GM12864 (cell line): ENCODE data around the gene SLC45A1.

Experiments
- DNase-seq: peaks from one replicate; pipeline ENCODE4 v3.0.0-alpha.2; 2011; ENCODE audit warnings: low read depth
- H3K4me3 ChIP-seq: 2 replicates; pipeline ENCODE4 v1.5.1; 2011; ENCODE audit warnings: mild to moderate bottlenecking, low read depth, low read length, control low read depth
- TF ChIP-seq, protein P1 (sequence below): IDR thresholded peaks from 2 replicates; pipeline ENCODE4 v1.5.1; 2011; ENCODE audit warnings: low read depth, mild to moderate bottlenecking, moderate library complexity, low read length, control low read depth, inconsistent platforms; ENCODE audit errors: missing control alignments

SLC45A1 gene

DNA sequence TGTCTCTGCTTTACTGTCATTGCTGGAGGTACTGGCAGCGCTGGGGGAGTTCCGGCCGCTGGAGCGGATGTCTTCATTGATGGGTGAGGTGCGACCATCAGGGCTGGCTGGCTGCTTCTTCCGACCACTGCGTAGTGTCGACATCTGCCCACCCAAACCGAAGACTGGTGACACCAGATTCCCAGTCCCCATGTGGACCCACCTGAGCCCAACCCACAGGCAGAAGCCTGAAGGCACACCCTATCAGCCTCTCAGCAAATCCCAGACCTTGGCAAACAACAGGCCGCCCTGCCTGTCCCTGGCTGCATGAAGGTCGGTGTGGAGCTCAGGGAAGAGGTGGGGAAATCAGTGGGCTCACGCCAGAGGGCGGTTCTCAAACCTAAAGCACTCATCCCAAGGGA is 44.8 kb downstream of the SLC45A1 start:
- TF ChIP-seq, protein P1, sequence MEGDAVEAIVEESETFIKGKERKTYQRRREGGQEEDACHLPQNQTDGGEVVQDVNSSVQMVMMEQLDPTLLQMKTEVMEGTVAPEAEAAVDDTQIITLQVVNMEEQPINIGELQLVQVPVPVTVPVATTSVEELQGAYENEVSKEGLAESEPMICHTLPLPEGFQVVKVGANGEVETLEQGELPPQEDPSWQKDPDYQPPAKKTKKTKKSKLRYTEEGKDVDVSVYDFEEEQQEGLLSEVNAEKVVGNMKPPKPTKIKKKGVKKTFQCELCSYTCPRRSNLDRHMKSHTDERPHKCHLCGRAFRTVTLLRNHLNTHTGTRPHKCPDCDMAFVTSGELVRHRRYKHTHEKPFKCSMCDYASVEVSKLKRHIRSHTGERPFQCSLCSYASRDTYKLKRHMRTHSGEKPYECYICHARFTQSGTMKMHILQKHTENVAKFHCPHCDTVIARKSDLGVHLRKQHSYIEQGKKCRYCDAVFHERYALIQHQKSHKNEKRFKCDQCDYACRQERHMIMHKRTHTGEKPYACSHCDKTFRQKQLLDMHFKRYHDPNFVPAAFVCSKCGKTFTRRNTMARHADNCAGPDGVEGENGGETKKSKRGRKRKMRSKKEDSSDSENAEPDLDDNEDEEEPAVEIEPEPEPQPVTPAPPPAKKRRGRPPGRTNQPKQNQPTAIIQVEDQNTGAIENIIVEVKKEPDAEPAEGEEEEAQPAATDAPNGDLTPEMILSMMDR, result no peak
- H3K4me3 ChIP-seq, result no peak overlapping the region
- no peak for DNase-seq

DNA sequence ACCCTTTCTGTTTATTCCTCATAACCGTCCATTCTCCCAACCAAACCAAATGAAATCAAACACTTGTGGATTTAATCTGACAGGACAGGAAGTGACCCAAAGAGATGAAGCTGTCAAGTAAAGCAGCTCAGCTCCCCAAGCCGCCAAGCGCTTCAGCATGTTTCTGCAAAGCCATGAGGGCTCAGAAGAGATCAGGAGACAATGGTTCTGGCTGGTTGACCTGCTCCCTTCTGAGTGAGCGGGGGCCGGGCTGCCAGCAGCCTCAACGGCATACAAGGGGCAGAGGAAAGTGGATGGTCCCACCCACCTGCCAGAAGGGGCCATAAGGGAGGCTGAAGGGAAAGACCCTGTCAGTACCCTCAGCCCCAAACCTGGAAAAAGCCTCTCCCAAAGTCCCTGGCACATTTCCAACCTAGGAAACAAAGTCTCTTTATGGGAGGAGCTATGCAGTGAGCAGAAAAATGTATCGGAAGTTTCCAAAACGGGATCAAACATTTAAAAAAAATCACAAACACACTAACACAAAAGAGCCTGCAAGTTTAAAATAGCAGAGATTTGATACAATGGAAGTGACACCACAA is 45.4 kb downstream of the SLC45A1 start:
- TF ChIP-seq, protein P1, result no peak
- DNase-seq, result no peak
- no peak overlapping the region for H3K4me3 ChIP-seq

DNA sequence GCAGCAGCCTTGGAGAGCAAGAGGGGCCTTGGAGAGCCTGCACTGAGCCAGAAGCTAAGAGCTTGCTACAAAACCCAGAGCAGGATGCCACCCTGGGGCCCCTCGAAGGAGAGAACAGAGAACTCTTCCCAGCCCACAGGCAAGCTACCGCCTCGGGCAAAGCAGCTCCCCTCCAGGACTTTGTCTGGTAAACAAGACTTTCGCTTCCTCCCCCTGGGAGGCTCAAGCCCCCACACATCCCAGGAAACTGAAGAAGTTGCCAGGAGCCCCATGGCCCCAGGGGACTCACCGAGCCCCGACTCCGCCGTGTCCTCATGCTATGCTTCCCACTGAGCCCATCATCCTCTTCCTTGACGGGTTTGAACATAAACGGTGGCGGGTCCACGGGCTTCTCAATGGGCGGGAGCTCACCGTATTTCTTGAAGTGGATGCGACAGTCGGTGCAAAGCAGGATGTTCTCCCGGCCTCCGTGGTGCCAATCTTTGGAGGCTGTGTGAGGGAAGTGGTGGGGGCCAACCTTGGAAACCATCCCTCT is 45.9 kb downstream of the SLC45A1 start:
- DNase-seq, result no peak
- TF ChIP-seq, protein P1, result no peak
- no peak overlapping the region for H3K4me3 ChIP-seq

DNA sequence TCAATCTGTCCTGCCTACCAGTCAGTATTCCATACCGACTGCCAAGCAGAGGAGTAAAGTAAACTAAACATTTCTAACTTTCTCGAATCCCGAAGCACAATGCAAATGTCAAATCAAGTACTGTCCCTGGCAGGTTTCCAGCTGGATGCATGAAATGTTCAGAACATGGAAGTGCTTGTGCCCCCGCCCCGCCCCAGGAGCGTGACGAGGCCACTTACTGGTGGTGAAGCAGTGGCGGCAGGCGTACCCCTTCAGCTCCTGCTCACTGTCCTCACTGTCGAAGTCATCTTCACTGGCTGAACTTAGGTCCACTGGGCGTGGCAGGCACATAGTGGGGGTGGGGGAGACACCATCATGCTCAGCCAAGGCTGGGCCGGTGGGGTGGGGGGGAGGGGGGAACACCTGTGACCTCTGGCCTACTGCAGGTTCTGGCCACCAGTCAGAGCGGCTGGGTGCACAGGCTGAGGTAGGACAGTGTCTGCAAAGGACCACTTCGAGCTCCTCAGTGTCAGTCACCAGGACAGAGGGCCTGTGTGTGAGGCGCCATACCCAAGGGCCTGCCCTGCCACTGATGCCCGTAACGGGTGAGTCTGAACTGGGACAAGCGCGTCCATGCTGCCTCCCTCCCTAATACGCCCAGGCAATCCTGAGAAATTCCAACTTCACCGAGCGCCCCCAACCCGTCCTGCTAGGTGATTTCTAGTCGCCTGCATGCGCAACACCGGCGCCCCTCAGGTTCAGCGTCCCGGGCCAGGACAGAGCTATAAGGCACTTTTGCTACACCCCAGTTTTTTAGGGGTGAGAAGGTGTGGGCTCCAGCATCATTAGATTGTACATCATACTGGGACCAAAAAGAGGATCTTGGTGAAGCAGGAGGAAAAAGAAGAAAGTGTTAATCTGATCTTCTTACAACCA is 46.9 kb downstream of the SLC45A1 start:
- no peak overlapping the region for H3K4me3 ChIP-seq
- DNase-seq, result no peak
- TF ChIP-seq, protein P1, result no peak

DNA sequence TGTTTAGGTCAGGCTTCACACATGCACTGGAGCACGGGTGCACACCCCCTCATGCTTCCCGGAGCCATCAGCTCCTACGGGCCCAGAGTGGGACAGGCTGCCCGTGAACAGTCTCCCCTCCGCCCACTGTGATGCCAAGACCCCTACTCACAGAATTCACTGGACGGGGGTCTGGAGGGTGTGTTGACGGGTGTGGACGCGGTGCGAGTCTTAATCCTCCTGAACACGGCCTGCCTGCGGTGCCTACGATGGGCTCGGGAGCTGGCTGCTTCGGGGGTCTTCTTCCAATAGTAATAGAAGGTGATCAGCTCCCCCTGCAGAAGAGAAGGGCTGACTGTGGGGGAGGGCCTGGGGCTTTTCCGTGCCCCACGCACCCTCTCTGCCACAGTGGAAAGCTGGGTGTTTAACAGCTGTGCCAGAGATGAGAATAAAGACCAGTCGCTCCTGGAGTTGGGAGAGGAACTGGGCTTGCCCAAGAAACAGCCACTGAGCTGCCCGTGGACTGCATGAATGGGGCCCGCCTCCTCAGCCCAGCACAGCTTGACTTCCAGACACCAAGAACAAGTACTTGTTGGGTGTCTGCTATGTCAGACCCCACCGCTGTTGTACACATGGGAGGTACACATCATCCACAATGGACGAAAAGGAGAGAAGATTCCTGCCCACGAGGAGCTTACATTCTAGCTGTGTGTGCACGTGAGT is 47.9 kb downstream of the SLC45A1 start:
- TF ChIP-seq, protein P1, result no peak
- no peak overlapping the region for H3K4me3 ChIP-seq
- no peak for DNase-seq

DNA sequence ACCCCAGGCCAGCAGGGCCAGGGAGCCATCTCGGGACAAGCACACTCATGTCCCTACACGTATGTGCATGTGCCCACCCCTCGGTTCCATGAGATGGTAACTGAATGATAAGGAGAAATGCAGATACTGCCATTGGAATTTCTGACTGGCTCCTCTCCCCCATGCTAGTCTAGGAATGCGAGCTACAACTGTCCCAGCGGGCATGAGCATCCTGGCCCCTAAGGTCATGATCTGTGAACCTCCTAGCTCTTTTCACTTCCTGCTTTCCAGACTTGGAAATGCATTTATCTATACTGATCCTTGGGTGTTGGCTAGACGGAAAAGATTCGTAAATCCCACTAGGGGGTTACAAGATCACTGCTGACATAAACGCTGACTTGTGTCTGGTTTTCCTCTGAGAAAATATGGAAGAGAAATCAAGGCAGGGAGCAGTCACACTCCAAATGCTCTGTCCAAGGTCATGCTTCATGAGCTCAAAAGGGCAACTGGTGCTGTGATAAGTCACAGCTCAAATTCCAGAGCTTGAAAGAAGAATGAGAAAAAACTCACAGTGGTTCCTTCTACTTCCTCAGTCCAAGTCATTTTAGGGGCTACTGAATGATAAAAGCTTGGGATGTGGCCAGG is 49.8 kb downstream of the SLC45A1 start:
- TF ChIP-seq, protein P1, result no peak
- DNase-seq, result no peak
- no peak overlapping the region for H3K4me3 ChIP-seq
